ENCODE data around the gene NELL1.

DNA sequence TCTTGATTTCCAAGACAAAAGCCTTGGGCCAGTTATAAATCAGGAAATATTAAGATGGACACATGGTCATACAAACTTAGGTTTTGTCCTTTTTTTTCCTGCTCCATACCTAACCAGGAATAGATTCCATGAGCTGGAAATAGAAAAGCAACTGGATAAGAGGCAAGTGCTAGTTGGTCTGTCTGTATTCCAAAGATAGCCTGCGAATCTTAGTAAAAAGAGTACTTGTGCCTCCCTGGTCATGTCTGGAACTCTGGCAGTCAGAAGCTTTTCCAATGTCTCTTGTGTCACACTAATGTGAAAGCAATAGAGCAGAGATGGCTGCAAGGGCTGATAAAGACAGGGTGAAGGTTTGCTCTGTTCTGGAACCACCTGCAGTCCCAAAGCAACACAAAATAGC, 933.3 kb downstream of the NELL1 start:
- TF ChIP-seq, protein P1, sequence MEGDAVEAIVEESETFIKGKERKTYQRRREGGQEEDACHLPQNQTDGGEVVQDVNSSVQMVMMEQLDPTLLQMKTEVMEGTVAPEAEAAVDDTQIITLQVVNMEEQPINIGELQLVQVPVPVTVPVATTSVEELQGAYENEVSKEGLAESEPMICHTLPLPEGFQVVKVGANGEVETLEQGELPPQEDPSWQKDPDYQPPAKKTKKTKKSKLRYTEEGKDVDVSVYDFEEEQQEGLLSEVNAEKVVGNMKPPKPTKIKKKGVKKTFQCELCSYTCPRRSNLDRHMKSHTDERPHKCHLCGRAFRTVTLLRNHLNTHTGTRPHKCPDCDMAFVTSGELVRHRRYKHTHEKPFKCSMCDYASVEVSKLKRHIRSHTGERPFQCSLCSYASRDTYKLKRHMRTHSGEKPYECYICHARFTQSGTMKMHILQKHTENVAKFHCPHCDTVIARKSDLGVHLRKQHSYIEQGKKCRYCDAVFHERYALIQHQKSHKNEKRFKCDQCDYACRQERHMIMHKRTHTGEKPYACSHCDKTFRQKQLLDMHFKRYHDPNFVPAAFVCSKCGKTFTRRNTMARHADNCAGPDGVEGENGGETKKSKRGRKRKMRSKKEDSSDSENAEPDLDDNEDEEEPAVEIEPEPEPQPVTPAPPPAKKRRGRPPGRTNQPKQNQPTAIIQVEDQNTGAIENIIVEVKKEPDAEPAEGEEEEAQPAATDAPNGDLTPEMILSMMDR (IDR thresholded peaks at IDR 0.05; ENCODE audit: insufficient read depth, low read length), result no peak
- TF ChIP-seq POLR2AphosphoS5 (IDR thresholded peaks at IDR 0.05; ENCODE audit: low read depth) (no peak), GABPA (IDR thresholded peaks at IDR 0.05; ENCODE audit: low read depth) (no peak)
